ENCODE measurements around the gene HPSE2. TPM values are rescaled to one million over a fixed set of nuclear protein-coding genes. Genes with fewer than 3 reads are reported as not detected.

HPSE2 gene
- total RNA-seq, 1 donor from 2014 or later, result not detected

DNA sequence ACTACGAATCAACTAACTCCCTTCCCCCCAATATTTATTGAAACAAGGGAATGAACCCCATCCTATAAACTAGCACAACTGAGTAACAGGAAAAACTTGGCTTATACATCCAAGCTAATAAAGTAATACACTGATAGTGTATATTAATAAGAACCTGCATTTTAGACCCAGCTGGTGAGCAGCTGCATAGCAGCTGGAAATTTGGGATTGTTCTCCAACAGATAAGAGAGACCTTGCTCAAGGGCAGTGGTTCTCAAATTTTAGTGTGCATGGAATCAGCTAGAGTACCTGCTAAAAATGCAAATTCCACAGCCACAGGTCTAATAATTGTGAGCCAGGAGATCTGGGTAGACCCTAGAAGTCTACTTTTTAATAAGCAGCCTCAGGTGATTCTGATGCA, 404.3 kb downstream of the HPSE2 start:
- Mint-ChIP-seq H3K27ac (no peak overlapping the region), H3K36me3 (ENCODE audit: low read depth) (no peaks in the 10 kb centered on the region), H3K4me3 (no peak overlapping the region), H3K9me3 (no peaks in the 10 kb centered on the region), H3K4me1 (ENCODE audit: low read depth) (no peaks in the 10 kb centered on the region), H3K27me3 (ENCODE audit: insufficient read depth) (no peaks in the 10 kb centered on the region)
- DNase-seq (ENCODE audit: low spot score), result no peak
- intact Hi-C loops (cut with micrococcal nuclease), result no loop called here

DNA sequence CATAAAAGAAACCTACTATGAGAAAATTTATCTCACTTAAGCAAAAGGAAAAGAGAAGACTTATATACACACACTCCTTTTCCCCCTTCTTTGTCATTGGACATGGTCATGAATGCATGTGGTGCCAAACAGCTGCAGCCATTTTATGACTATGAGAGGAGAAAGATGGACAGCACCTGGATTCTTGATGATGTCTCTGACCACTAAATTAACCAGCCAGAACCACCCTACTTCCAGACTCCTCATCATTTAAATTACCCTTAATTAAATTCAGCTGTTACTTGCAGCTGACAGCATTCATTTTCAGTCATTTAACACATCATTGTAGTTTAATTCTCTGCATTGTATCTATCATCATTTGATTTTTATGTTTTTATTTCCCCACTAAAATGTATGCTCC, 409.9 kb downstream of the HPSE2 start:
- H3K4me1 Mint-ChIP-seq (ENCODE audit: low read depth), result no peaks in the 10 kb centered on the region
- H3K27ac Mint-ChIP-seq, result no peak overlapping the region
- H3K36me3 Mint-ChIP-seq (ENCODE audit: low read depth), result no peaks in the 10 kb centered on the region
- H3K4me3 Mint-ChIP-seq, result no peak overlapping the region
- no peaks in the 10 kb centered on the region for H3K9me3 Mint-ChIP-seq
- H3K27me3 Mint-ChIP-seq (ENCODE audit: insufficient read depth), result no peaks in the 10 kb centered on the region
- DNase-seq (ENCODE audit: low spot score), result no peak
- intact Hi-C loops (cut with micrococcal nuclease), result no loop called here

DNA sequence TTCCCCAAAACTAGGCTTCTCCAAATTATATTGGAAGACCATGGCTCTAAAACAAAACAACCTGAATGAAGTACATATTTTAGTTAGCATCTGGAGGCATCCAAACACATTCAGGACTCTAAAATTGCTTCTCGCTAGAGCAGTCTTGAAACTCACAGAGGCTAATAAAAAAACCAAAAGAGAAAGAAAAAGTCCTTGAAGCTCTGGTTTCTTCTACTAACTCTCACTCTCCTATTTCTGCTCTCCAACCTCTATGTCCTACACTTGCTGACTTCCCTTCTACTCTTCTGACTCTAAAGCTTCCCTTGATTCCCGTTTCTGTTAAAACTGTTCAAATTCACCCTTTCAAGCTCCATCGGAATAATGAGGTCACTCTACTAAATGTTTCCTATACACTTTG, 418.3 kb downstream of the HPSE2 start:
- intact Hi-C loops (cut with micrococcal nuclease), result no loop called here
- Mint-ChIP-seq H3K9me3 (no peaks in the 10 kb centered on the region), H3K27me3 (ENCODE audit: insufficient read depth) (no peaks in the 10 kb centered on the region), H3K4me1 (ENCODE audit: low read depth) (no peaks in the 10 kb centered on the region), H3K27ac (no peak overlapping the region), H3K36me3 (ENCODE audit: low read depth) (no peaks in the 10 kb centered on the region), H3K4me3 (no peak overlapping the region)
- no peak for DNase-seq (ENCODE audit: low spot score)

DNA sequence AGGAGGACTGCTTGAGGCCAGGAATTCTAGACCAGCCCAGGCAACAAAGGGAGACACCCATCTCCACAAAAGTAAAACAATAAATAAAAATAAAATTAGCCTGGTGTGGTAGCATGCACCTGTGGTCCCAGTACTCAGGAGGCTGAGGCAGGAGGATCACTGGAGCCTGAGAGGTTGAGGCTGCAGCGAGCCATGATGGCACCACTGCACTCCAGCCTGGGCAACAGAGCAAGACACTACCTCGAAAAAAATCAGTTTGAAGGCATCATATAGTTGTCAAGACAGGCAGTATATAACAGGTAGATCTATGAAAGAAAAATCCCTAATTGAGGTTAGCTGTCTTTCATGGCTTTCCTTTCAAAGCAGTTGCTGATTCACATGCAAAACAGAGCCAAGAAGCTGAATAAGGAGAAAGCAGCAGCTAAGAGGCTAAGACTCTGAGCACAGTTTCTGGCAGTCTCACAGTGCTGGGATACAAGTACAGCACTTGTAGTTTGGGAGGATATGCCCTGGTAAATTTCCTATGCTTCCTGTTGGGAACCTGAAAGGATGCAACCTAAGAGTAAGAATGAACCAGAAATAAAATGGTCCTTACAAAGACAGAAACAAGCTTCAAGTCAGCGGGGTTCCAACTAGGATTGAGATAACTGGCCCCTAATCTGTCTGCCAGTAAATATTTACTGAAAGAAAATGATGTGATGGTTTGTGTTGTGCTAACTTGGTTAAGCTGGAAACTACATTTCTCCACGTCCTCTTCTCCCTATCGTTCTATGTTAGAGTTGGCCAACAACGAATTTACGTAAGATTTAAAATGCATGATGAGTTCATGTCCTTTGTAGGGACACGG, 420.4 kb downstream of the HPSE2 start:
- H3K36me3 Mint-ChIP-seq (ENCODE audit: low read depth), result no peaks in the 10 kb centered on the region
- no peaks in the 10 kb centered on the region for H3K9me3 Mint-ChIP-seq
- no peak overlapping the region for H3K4me3 Mint-ChIP-seq
- intact Hi-C loops (cut with micrococcal nuclease), result no loop called here
- no peak overlapping the region for H3K27ac Mint-ChIP-seq
- DNase-seq (ENCODE audit: low spot score), result no peak
- H3K27me3 Mint-ChIP-seq (ENCODE audit: insufficient read depth), result no peaks in the 10 kb centered on the region
- no peaks in the 10 kb centered on the region for H3K4me1 Mint-ChIP-seq (ENCODE audit: low read depth)

DNA sequence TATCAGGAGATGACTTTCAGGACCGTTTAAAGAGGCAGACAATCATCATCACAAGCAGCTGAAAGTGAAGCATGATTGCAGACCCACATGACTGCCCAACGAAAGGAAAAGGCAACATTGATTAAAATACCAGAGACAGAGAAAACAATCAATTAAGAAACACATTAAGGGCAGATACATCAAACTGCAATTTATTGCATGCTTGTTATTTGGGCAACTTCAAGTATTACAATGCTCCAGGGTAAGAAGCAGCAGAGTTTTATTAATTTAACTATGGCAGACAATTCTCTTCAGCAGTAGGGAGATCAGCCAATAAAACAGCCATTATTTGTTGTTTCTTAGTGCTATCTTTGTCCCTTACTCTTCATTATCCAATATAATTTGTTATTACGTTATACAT, 421.2 kb downstream of the HPSE2 start:
- Mint-ChIP-seq H3K4me1 (ENCODE audit: low read depth) (no peaks in the 10 kb centered on the region), H3K36me3 (ENCODE audit: low read depth) (no peaks in the 10 kb centered on the region), H3K27ac (no peak overlapping the region), H3K27me3 (ENCODE audit: insufficient read depth) (peaks cover 2% of the 10 kb centered on the region), H3K4me3 (no peak overlapping the region), H3K9me3 (no peaks in the 10 kb centered on the region)
- intact Hi-C loops (cut with micrococcal nuclease), result no loop called here
- DNase-seq (ENCODE audit: low spot score), result no peak

DNA sequence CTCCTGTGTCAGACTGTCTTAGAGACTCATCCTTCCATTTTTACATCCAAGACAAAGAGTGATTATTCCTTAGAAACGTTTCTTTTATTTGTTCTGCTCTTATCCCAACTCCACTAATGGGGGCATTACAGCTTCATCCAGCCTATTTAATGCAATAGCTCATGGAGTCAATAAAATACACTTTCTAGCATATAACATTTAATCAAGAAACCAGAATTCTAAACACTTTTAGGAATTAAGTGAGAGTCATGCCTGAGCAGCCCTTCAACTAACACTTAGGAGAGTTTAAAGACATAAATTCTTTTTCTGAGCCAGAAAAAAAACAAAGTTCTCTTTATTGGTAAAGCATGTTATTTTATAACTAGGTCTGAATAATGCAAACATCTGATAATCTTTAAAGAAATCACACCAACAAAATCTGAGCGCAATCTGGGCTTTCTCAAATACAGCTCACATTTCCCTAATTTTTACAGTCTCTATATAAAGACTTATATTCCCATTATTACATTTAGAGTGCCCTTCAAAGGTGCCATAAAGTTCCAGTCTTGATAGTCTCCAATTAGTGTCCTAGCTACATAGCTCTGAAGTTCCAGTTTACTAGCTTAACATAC, 427.3 kb downstream of the HPSE2 start:
- H3K27ac Mint-ChIP-seq, result no peak overlapping the region
- DNase-seq (ENCODE audit: low spot score), result no peak
- H3K4me1 Mint-ChIP-seq (ENCODE audit: low read depth), result no peaks in the 10 kb centered on the region
- no peak overlapping the region for H3K4me3 Mint-ChIP-seq
- no peaks in the 10 kb centered on the region for H3K36me3 Mint-ChIP-seq (ENCODE audit: low read depth)
- H3K27me3 Mint-ChIP-seq (ENCODE audit: insufficient read depth), result peaks cover 2% of the 10 kb centered on the region
- H3K9me3 Mint-ChIP-seq, result no peaks in the 10 kb centered on the region
- intact Hi-C loops (cut with micrococcal nuclease), result no loop called here

DNA sequence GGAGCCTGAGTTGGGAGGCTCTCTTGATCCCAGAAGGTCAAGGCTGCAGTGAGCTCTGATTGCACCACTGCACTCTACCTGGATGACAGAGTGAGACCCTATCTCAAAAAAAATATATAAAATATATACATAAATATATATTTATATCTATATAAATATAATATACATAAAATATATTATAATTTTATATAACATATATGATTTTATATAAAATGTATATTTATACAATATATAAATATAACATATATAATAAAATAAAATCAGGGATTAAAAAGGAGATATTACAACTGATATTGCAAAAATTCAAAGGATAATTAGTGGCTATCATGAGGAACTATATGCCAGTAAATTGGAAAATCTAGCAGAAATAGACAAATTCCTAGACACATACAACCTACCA, 435.4 kb downstream of the HPSE2 start:
- Mint-ChIP-seq H3K27me3 (ENCODE audit: insufficient read depth) (no peaks in the 10 kb centered on the region), H3K9me3 (no peaks in the 10 kb centered on the region), H3K4me1 (ENCODE audit: low read depth) (no peaks in the 10 kb centered on the region), H3K36me3 (ENCODE audit: low read depth) (no peaks in the 10 kb centered on the region), H3K27ac (no peak overlapping the region), H3K4me3 (no peak overlapping the region)
- intact Hi-C loops (cut with micrococcal nuclease), result no loop called here
- no peak for DNase-seq (ENCODE audit: low spot score)

DNA sequence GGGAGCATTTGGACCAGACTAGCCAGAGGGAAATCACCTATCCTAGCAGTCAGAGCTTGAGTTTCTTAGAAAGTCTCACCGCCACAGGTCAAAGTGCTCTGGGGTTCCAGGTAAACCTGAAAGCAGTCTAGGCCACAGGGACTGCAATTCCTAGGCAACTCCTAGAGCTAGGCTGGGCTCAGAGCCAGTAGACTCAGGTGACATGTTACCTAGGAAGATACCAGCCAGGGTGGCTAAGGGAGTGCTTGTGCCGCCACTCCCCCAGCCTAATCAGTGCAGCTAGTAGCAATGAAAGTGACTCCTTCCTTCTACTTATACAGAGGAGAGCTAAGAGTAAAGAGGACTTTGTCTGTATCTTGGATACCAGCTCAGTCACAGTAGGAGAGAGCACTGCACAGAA, 440.2 kb downstream of the HPSE2 start:
- Mint-ChIP-seq H3K4me1 (ENCODE audit: low read depth) (no peaks in the 10 kb centered on the region), H3K9me3 (no peaks in the 10 kb centered on the region), H3K36me3 (ENCODE audit: low read depth) (no peaks in the 10 kb centered on the region), H3K27me3 (ENCODE audit: insufficient read depth) (no peaks in the 10 kb centered on the region), H3K4me3 (no peak overlapping the region), H3K27ac (no peak overlapping the region)
- intact Hi-C loops (cut with micrococcal nuclease), result no loop called here
- DNase-seq (ENCODE audit: low spot score), result no peak

DNA sequence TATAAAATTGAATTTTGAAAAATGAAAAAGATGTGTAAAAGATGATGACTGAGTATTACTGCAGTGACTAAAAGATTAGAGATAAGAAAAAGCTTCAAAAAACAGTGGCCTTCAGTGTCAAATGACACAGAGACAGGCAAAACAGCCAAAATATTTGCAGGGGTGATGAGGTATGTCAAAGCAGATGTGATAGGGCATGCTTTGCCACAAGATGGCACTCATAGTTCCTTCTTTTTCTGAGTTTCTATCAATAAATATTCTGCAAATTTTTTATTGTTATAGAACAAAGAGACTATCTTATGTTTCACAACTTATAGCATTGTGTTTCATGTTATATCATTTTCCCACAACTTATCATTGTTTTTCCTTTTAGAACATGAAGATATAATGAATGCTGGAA, 444.8 kb downstream of the HPSE2 start:
- Mint-ChIP-seq H3K9me3 (peaks cover 4% of the 10 kb centered on the region), H3K36me3 (ENCODE audit: low read depth) (no peaks in the 10 kb centered on the region), H3K27ac (no peak overlapping the region), H3K4me1 (ENCODE audit: low read depth) (no peaks in the 10 kb centered on the region), H3K27me3 (ENCODE audit: insufficient read depth) (no peaks in the 10 kb centered on the region), H3K4me3 (no peak overlapping the region)
- intact Hi-C loops (cut with micrococcal nuclease), result no loop called here
- DNase-seq (ENCODE audit: low spot score), result no peak

DNA sequence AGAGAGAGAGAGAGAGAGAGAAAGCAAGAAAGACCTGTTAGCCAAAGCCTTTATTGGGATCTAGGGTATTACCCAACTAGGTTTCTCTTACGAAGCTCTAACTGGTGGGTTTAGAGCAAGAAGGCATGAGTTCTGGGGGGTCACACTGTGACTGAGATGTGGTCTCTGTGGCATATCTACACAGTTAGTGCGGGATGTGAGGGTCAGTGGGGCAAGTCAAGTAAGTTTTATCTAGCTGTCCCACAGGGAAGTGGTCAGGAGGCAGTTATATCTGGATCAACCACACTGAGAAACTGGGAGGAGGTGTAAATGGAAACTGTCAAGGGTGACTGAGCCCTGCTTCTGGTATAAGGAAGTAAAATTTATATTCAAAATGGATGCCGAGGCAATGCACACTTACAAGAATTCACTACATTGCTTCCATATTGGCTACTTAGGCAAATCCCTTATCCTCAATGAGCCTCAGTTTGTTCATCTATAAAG, 457.3 kb downstream of the HPSE2 start:
- Mint-ChIP-seq H3K27ac (no peak overlapping the region), H3K27me3 (ENCODE audit: insufficient read depth) (peaks cover 2% of the 10 kb centered on the region), H3K4me3 (no peak overlapping the region), H3K9me3 (no peaks in the 10 kb centered on the region), H3K4me1 (ENCODE audit: low read depth) (no peaks in the 10 kb centered on the region), H3K36me3 (ENCODE audit: low read depth) (no peaks in the 10 kb centered on the region)
- DNase-seq (ENCODE audit: low spot score), result no peak
- intact Hi-C loops (cut with micrococcal nuclease), result no loop called here

DNA sequence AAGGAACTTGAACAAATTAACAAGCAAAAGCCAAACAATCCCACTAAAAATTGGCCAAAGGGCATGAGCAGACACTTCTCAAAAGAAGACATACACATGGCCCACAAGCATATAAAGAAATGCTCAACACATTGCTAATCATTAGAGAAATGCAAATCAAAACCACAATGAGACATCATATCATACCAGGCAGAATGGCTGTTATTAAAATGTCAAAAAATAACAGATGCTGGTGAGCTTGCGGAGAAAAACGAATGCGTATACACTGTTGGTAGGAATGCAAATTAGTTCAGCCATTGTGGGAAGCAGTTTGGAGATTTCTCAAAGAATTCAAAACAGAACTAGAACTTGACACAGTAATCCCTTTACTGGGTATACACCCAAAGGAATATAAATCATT, 477.2 kb downstream of the HPSE2 start:
- Mint-ChIP-seq H3K27me3 (ENCODE audit: insufficient read depth) (no peaks in the 10 kb centered on the region), H3K27ac (no peak overlapping the region), H3K4me3 (no peak overlapping the region), H3K4me1 (ENCODE audit: low read depth) (no peaks in the 10 kb centered on the region), H3K9me3 (no peaks in the 10 kb centered on the region), H3K36me3 (ENCODE audit: low read depth) (no peaks in the 10 kb centered on the region)
- intact Hi-C loops (cut with micrococcal nuclease), result no loop called here
- DNase-seq (ENCODE audit: low spot score), result no peak

DNA sequence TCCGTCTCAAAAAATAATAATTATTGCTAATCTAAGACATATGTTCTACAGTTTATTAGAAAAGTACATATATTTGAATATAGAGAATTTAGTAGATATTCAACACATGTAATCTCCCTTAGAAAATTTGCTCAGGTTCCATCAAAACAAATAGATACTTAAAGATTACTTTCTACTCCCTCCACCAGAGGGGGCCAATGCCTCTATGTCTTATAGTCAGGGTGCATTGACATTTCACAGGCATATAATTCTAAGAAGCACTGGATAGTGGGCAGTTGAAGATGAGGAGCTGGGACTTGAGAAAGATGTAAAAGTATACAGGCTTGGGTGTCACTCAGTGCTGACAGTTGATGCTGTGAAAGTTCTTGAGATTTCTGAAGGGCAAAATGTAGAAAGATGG, 487.4 kb downstream of the HPSE2 start:
- no peak for DNase-seq (ENCODE audit: low spot score)
- intact Hi-C loops (cut with micrococcal nuclease), result loop anchor here (5.0 kb wide), 1 partner anchor 294 kb away; no protein-coding TSS in a partner anchor
- Mint-ChIP-seq H3K27ac (no peak overlapping the region), H3K4me3 (no peak overlapping the region), H3K36me3 (ENCODE audit: low read depth) (no peaks in the 10 kb centered on the region), H3K9me3 (no peaks in the 10 kb centered on the region), H3K27me3 (ENCODE audit: insufficient read depth) (no peaks in the 10 kb centered on the region), H3K4me1 (ENCODE audit: low read depth) (no peaks in the 10 kb centered on the region)

DNA sequence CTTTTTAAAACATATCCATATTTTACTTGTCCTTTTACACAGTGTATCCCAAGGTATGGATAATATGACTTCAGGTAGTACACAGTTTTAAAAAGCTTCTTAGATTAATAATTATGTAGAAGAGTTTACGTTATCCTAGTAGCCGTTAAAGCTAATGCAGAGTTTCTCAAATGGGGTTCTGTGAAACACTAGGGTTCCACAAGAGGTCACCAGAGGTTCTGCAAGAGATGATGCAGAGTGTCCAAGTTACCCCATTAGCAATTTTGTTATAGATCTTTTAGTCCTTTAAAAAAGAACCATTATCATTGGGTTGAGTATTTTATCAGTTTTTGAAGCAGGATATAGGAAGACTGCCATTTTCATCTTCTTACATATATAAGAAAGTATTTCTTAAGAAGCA, 490.0 kb downstream of the HPSE2 start:
- Mint-ChIP-seq H3K4me3 (no peak overlapping the region), H3K36me3 (ENCODE audit: low read depth) (no peaks in the 10 kb centered on the region), H3K9me3 (no peaks in the 10 kb centered on the region), H3K4me1 (ENCODE audit: low read depth) (no peaks in the 10 kb centered on the region), H3K27ac (no peak overlapping the region), H3K27me3 (ENCODE audit: insufficient read depth) (no peaks in the 10 kb centered on the region)
- intact Hi-C loops (cut with micrococcal nuclease), result loop anchor here (5.0 kb wide), 1 partner anchor 297 kb away; no protein-coding TSS in a partner anchor
- DNase-seq (ENCODE audit: low spot score), result no peak

Data from activated T-helper 1 cell treated with anti-CD3 and anti-CD28 coated beads, Interleukin-12 subunit alpha, Interleukin-12 subunit beta, Interleukin-2, Interleukin-4 antibody, amounts not matched to agents 30 ng/mL and 10 ng/mL and 1 ng/mL, durations not matched to agents 14 hours and 24 hours and 36 hours (primary cell).